Measurements from ENCODE around the gene SMG5. TPM values are rescaled to one million over a fixed set of nuclear protein-coding genes. Genes with fewer than 3 reads are reported as not detected.
A peak's percentile ranks its signal among the peaks of the same experiment; 100 is the strongest.

Gene SMG5
- total RNA-seq, 1 experiment from 2014 or later, result 216 TPM

GRCh38 chr1:156244126-156244525 lies 38.5 kb downstream of the SMG5 start:
- Histone ChIP-seq H3K4me3 (ENCODE audit: insufficient read depth, low read depth, low read length) (no peak overlapping the region), H3K27me3 (ENCODE audit: control insufficient read depth, insufficient read depth, low read length) (no peaks in the 10 kb centered on the region), H3K36me3 (replicated peaks; ENCODE audit: control insufficient read depth, insufficient read depth, low read length) (peaks cover 2% of the 10 kb centered on the region)
- DNase-seq, result peak; percentile 46

- Histone ChIP-seq H3K36me3 (replicated peaks; ENCODE audit: control insufficient read depth, insufficient read depth, low read length) (peaks cover 4% of the 10 kb centered on the region), H3K27me3 (ENCODE audit: control insufficient read depth, insufficient read depth, low read length) (no peaks in the 10 kb centered on the region)
- DNase-seq, result peak; percentile 67
Observed at GRCh38 chr1:156242738-156243137, 39.9 kb downstream of the SMG5 start.

GRCh38 chr1:156241926-156242325 lies 40.7 kb downstream of the SMG5 start, which contains the start of gene BGLAP:
TSS of gene BGLAP (plus strand) at chr1:156242184. CDS start at chr1:156242232, 48 bp downstream.
- Histone ChIP-seq H3K4me3 (ENCODE audit: insufficient read depth, low read depth, low read length) (no peak within 1 kb of the TSS), H3K27me3 (ENCODE audit: control insufficient read depth, insufficient read depth, low read length) (no peaks in the 10 kb centered on the region), H3K36me3 (replicated peaks; ENCODE audit: control insufficient read depth, insufficient read depth, low read length) (peaks cover 4% of the 10 kb centered on the region)
- DNase-seq, result peak; percentile 69

More at GRCh38 chr1:156242738-156243137, 39.9 kb downstream of the SMG5 start:
- H3K4me3 ChIP-seq (ENCODE audit: insufficient read depth, low read depth, low read length), result no peak overlapping the region

- H3K36me3 ChIP-seq (replicated peaks; ENCODE audit: control insufficient read depth, insufficient read depth, low read length), result peaks cover 8% of the 10 kb centered on the region
- H3K4me3 ChIP-seq (ENCODE audit: insufficient read depth, low read depth, low read length), result no peak overlapping the region
- DNase-seq, result peak; percentile 66
- H3K27me3 ChIP-seq (ENCODE audit: control insufficient read depth, insufficient read depth, low read length), result no peaks in the 10 kb centered on the region
Observed at GRCh38 chr1:156241311-156241811, 41.3 kb downstream of the SMG5 start.

GRCh38 chr1:156238248-156238647 lies 44.4 kb downstream of the SMG5 start:
- DNase-seq, result no peak
- Histone ChIP-seq H3K36me3 (replicated peaks; ENCODE audit: control insufficient read depth, insufficient read depth, low read length) (peaks cover 16% of the 10 kb centered on the region), H3K27me3 (ENCODE audit: control insufficient read depth, insufficient read depth, low read length) (no peaks in the 10 kb centered on the region), H3K4me3 (ENCODE audit: insufficient read depth, low read depth, low read length) (no peak overlapping the region)

- H3K36me3 ChIP-seq (replicated peaks; ENCODE audit: control insufficient read depth, insufficient read depth, low read length), result peaks cover 20% of the 10 kb centered on the region
Observed at GRCh38 chr1:156236164-156236563, 46.5 kb downstream of the SMG5 start.

GRCh38 chr1:156233426-156234127 lies 49.0 kb downstream of the SMG5 start:
- Histone ChIP-seq H3K36me3 (replicated peaks; ENCODE audit: control insufficient read depth, insufficient read depth, low read length) (peaks cover 18% of the 10 kb centered on the region), H3K4me3 (ENCODE audit: insufficient read depth, low read depth, low read length) (no peak overlapping the region), H3K27me3 (ENCODE audit: control insufficient read depth, insufficient read depth, low read length) (no peaks in the 10 kb centered on the region)
- DNase-seq, result no peak

More at GRCh38 chr1:156236164-156236563, 46.5 kb downstream of the SMG5 start:
- no peak overlapping the region for H3K4me3 ChIP-seq (ENCODE audit: insufficient read depth, low read depth, low read length)
- DNase-seq, result no peak
- no peaks in the 10 kb centered on the region for H3K27me3 ChIP-seq (ENCODE audit: control insufficient read depth, insufficient read depth, low read length)

- peaks cover 20% of the 10 kb centered on the region for H3K36me3 ChIP-seq (replicated peaks; ENCODE audit: control insufficient read depth, insufficient read depth, low read length)
Observed at GRCh38 chr1:156232201-156232894, 50.3 kb downstream of the SMG5 start.

GRCh38 chr1:156230473-156230837 lies 52.2 kb downstream of the SMG5 start:
- H3K36me3 ChIP-seq (replicated peaks; ENCODE audit: control insufficient read depth, insufficient read depth, low read length), result peaks cover 14% of the 10 kb centered on the region

More at GRCh38 chr1:156232201-156232894, 50.3 kb downstream of the SMG5 start:
- Histone ChIP-seq H3K27me3 (ENCODE audit: control insufficient read depth, insufficient read depth, low read length) (no peaks in the 10 kb centered on the region), H3K4me3 (ENCODE audit: insufficient read depth, low read depth, low read length) (no peak overlapping the region)
- DNase-seq, result no peak

GRCh38 chr1:156229809-156230472 lies 52.7 kb downstream of the SMG5 start:
- DNase-seq, result no peak
- H3K27me3 ChIP-seq (ENCODE audit: control insufficient read depth, insufficient read depth, low read length), result no peaks in the 10 kb centered on the region
- no peak overlapping the region for H3K4me3 ChIP-seq (ENCODE audit: insufficient read depth, low read depth, low read length)
- H3K36me3 ChIP-seq (replicated peaks; ENCODE audit: control insufficient read depth, insufficient read depth, low read length), result peaks cover 14% of the 10 kb centered on the region

More at GRCh38 chr1:156230473-156230837, 52.2 kb downstream of the SMG5 start:
- Histone ChIP-seq H3K4me3 (ENCODE audit: insufficient read depth, low read depth, low read length) (no peak overlapping the region), H3K27me3 (ENCODE audit: control insufficient read depth, insufficient read depth, low read length) (no peaks in the 10 kb centered on the region)
- no peak for DNase-seq

- no peak for DNase-seq
- Histone ChIP-seq H3K36me3 (replicated peaks; ENCODE audit: control insufficient read depth, insufficient read depth, low read length) (peaks cover 10% of the 10 kb centered on the region), H3K4me3 (ENCODE audit: insufficient read depth, low read depth, low read length) (no peak overlapping the region), H3K27me3 (ENCODE audit: control insufficient read depth, insufficient read depth, low read length) (no peaks in the 10 kb centered on the region)
Observed at GRCh38 chr1:156228501-156228900, 54.1 kb downstream of the SMG5 start.

- DNase-seq, result no peak
- H3K4me3 ChIP-seq (ENCODE audit: insufficient read depth, low read depth, low read length), result no peak overlapping the region
- no peaks in the 10 kb centered on the region for H3K27me3 ChIP-seq (ENCODE audit: control insufficient read depth, insufficient read depth, low read length)
- H3K36me3 ChIP-seq (replicated peaks; ENCODE audit: control insufficient read depth, insufficient read depth, low read length), result peaks cover 15% of the 10 kb centered on the region
Observed at GRCh38 chr1:156226782-156227181, 55.8 kb downstream of the SMG5 start.

- peaks cover 20% of the 10 kb centered on the region for H3K36me3 ChIP-seq (replicated peaks; ENCODE audit: control insufficient read depth, insufficient read depth, low read length)
- DNase-seq, result no peak
- no peaks in the 10 kb centered on the region for H3K27me3 ChIP-seq (ENCODE audit: control insufficient read depth, insufficient read depth, low read length)
- no peak overlapping the region for H3K4me3 ChIP-seq (ENCODE audit: insufficient read depth, low read depth, low read length)
Observed at GRCh38 chr1:156226116-156226538, 56.5 kb downstream of the SMG5 start.

- Histone ChIP-seq H3K36me3 (replicated peaks; ENCODE audit: control insufficient read depth, insufficient read depth, low read length) (peaks cover 21% of the 10 kb centered on the region), H3K4me3 (ENCODE audit: insufficient read depth, low read depth, low read length) (no peak overlapping the region), H3K27me3 (ENCODE audit: control insufficient read depth, insufficient read depth, low read length) (no peaks in the 10 kb centered on the region)
- DNase-seq, result no peak
Observed at GRCh38 chr1:156225677-156226014, 57.0 kb downstream of the SMG5 start.
